KMS-11 (cell line): ENCODE results near the gene FAM13A.

ENCODE experiments used
- H2AFZ ChIP-seq: fragments of 200-600 bp; sonication (generic); 2 replicates; pipeline ENCODE4 v1.6.1; 2016; ENCODE audit warnings: antibody characterized with exemption, mixed run types, low read depth
- H3K27ac ChIP-seq: fragments of 200-600 bp; sonication (generic); 2 replicates; pipeline ENCODE4 v1.6.1; 2016; ENCODE audit warnings: mild to moderate bottlenecking, mixed run types
- H3K27me3 ChIP-seq: fragments of 200-600 bp; sonication (generic); 2 replicates; pipeline ENCODE4 v1.6.1; 2017; ENCODE audit warnings: mild to moderate bottlenecking, low read depth, mixed run types, moderate library complexity; ENCODE audit not compliant: insufficient read depth
- H3K36me3 ChIP-seq: fragments of 200-600 bp; sonication (generic); 2 replicates; pipeline ENCODE4 v1.6.1; 2017; ENCODE audit warnings: mild to moderate bottlenecking, mixed run types; ENCODE audit not compliant: insufficient read depth
- H3K4me1 ChIP-seq: fragments of 200-600 bp; sonication (generic); 2 replicates; pipeline ENCODE4 v1.6.1; 2016; ENCODE audit warnings: mild to moderate bottlenecking, low read depth, mixed run types; ENCODE audit not compliant: poor library complexity, severe bottlenecking
- H3K4me2 ChIP-seq: fragments of 200-600 bp; sonication (generic); 2 replicates; pipeline ENCODE4 v1.7.0; 2016; ENCODE audit warnings: mild to moderate bottlenecking, mixed run types
- H3K4me3 ChIP-seq: fragments of 200-600 bp; sonication (generic); IDR thresholded peaks from 2 replicates; pipeline ENCODE4 v1.6.1; 2017; ENCODE audit warnings: low read depth, low read length, mixed read lengths; ENCODE audit not compliant: insufficient read depth
- H3K79me2 ChIP-seq: fragments of 200-600 bp; sonication (generic); 2 replicates; pipeline ENCODE4 v1.6.1; 2016; ENCODE audit warnings: low read depth, mixed run types; ENCODE audit not compliant: insufficient read depth
- H3K9ac ChIP-seq: fragments of 200-600 bp; sonication (generic); 2 replicates; pipeline ENCODE4 v1.6.1; 2016; ENCODE audit warnings: mild to moderate bottlenecking, mixed run types
- H4K20me1 ChIP-seq: fragments of 200-600 bp; sonication (generic); 2 replicates; pipeline ENCODE4 v1.6.1; 2016; ENCODE audit warnings: mild to moderate bottlenecking, mixed run types; ENCODE audit not compliant: insufficient read depth
- TF ChIP-seq, protein P1 (sequence below): fragments of 200-600 bp; sonication (generic); conservative IDR thresholded peaks from 2 replicates; pipeline ENCODE4 v1.6.1; 2017; ENCODE audit warnings: low read depth, mild to moderate bottlenecking, antibody characterized with exemption, low read length, moderate library complexity, mixed read lengths

FAM13A gene

DNA sequence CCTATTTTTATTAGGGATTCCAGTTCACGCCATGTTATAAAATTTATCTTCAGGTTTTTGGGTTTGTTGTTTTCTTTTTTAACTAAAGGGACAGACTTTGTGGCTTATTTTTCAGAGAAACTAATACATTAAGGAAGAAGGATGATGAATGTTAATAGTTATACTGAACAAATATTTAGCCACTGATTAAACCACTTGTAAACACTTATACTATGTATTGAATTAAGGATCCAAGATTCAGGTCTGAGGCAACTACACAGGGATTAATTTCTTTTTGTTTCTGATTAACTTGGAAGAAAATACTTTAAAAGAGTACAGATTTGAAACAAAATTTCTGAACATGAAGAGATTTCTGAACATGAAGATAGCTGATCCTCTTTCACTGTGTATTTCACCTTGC is 276.6 kb downstream of the FAM13A start:
- Histone ChIP-seq H2AFZ (no peak overlapping the region), H4K20me1 (no peaks in the 10 kb centered on the region), H3K4me2 (no peak overlapping the region), H3K79me2 (no peaks in the 10 kb centered on the region), H3K9ac (no peak overlapping the region), H3K4me3 (no peak overlapping the region), H3K4me1 (no peaks in the 10 kb centered on the region), H3K27ac (no peak overlapping the region), H3K36me3 (no peaks in the 10 kb centered on the region), H3K27me3 (no peaks in the 10 kb centered on the region)
- TF ChIP-seq, protein P1, sequence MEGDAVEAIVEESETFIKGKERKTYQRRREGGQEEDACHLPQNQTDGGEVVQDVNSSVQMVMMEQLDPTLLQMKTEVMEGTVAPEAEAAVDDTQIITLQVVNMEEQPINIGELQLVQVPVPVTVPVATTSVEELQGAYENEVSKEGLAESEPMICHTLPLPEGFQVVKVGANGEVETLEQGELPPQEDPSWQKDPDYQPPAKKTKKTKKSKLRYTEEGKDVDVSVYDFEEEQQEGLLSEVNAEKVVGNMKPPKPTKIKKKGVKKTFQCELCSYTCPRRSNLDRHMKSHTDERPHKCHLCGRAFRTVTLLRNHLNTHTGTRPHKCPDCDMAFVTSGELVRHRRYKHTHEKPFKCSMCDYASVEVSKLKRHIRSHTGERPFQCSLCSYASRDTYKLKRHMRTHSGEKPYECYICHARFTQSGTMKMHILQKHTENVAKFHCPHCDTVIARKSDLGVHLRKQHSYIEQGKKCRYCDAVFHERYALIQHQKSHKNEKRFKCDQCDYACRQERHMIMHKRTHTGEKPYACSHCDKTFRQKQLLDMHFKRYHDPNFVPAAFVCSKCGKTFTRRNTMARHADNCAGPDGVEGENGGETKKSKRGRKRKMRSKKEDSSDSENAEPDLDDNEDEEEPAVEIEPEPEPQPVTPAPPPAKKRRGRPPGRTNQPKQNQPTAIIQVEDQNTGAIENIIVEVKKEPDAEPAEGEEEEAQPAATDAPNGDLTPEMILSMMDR = no peak

DNA sequence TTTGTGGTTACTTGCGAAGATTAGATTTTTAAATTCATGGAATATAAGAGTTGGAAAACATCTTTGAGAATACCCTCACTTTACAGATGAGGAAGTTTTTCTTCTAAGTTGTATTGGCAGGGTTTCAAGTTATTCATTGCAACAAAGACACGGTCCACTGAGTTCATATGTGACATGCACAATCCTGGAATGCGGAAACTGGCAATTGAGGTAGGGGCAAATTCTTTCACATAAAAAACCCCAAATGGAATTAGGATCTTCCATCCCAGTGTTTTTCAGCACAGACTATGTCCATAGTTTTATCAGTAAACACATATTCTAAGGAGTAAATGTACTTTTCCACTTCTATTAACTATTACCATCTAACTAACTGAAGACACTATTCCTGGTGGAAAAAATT is 277.6 kb downstream of the FAM13A start:
- H3K79me2 ChIP-seq = no peaks in the 10 kb centered on the region
- TF ChIP-seq, protein P1 = no peak
- no peak overlapping the region for H2AFZ ChIP-seq
- H3K27ac ChIP-seq = no peak overlapping the region
- no peaks in the 10 kb centered on the region for H3K4me1 ChIP-seq
- H3K27me3 ChIP-seq = no peaks in the 10 kb centered on the region
- no peak overlapping the region for H3K4me3 ChIP-seq
- H3K4me2 ChIP-seq = no peak overlapping the region
- no peaks in the 10 kb centered on the region for H3K36me3 ChIP-seq
- H3K9ac ChIP-seq = no peak overlapping the region
- no peaks in the 10 kb centered on the region for H4K20me1 ChIP-seq

DNA sequence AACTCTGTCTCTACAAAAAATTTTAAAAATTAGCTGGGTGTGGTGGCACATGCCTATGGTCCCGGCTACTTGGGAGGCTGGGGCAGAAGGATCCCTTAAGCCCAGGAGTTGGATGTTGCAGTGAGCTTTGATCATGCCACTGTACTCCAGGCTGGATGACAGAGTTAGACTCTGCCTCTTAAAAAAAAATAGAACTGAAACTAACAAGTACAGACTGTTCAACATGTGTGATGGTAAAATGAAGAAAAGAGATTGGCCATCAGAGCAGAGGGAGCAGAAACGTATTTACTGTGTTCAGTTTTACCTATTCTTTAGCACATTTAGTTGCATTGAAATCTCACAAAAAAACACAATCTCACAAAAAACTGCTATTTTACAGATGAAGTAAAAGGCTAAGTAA is 281.5 kb downstream of the FAM13A start:
- no peak overlapping the region for H3K27ac ChIP-seq
- no peak overlapping the region for H3K9ac ChIP-seq
- no peak overlapping the region for H2AFZ ChIP-seq
- no peaks in the 10 kb centered on the region for H3K27me3 ChIP-seq
- no peaks in the 10 kb centered on the region for H4K20me1 ChIP-seq
- TF ChIP-seq, protein P1 = no peak
- H3K36me3 ChIP-seq = no peaks in the 10 kb centered on the region
- no peak overlapping the region for H3K4me3 ChIP-seq
- no peaks in the 10 kb centered on the region for H3K4me1 ChIP-seq
- H3K4me2 ChIP-seq = no peak overlapping the region
- no peaks in the 10 kb centered on the region for H3K79me2 ChIP-seq

DNA sequence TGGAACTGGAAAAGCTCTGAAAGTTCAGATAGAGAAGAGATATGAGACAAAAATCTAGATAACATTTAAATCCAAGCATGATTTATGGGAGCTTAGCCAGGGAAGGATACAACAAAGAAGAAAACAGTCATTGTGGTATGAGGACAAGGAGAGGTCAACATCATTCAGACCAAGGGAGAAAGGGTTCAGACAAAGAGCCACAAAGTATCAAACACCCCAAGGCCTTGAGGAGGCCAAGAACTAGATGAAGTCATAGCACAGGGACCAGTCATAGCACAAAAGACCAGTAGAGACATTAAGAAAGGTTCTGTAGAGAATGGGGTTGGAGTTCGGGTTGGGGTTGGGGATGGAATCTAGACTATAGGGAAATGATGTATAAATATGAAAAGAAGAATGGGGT is 282.0 kb downstream of the FAM13A start:
- Histone ChIP-seq H3K27ac (no peak overlapping the region), H3K4me1 (no peaks in the 10 kb centered on the region), H3K79me2 (no peaks in the 10 kb centered on the region), H3K4me3 (no peak overlapping the region), H2AFZ (no peak overlapping the region), H3K9ac (no peak overlapping the region), H3K27me3 (no peaks in the 10 kb centered on the region), H4K20me1 (no peaks in the 10 kb centered on the region), H3K4me2 (no peak overlapping the region), H3K36me3 (no peaks in the 10 kb centered on the region)
- TF ChIP-seq, protein P1 = no peak

DNA sequence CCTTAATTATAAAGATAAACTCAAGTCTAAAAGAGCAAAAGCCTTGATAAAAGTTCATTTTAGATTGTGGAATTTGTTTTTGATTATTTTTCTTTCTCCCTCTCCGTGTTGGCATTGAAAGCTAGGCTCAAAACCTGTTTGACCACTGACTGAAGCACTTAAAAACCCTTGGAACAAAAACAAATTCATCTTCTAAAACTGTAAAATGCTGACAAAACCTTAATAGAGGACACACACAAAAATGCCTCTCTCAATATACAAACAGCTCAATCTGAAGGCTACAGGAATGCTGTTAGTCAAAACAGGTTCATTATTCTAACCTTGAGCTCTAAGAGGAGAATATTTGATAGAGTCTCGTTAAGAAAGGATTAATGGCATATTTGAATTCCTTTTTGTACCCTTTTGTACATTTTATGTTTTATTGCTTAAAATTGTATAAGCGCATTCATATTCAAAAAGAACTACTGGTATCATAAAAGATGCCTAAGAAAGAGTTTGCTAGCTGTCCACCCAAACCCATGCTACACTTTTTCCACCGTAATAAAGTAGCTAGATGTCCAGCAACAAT is 285.0 kb downstream of the FAM13A start:
- H3K36me3 ChIP-seq = no peaks in the 10 kb centered on the region
- TF ChIP-seq, protein P1 = no peak
- H3K9ac ChIP-seq = no peak overlapping the region
- no peaks in the 10 kb centered on the region for H4K20me1 ChIP-seq
- H2AFZ ChIP-seq = no peak overlapping the region
- no peaks in the 10 kb centered on the region for H3K79me2 ChIP-seq
- H3K27me3 ChIP-seq = no peaks in the 10 kb centered on the region
- H3K4me1 ChIP-seq = no peaks in the 10 kb centered on the region
- H3K4me2 ChIP-seq = no peak overlapping the region
- no peak overlapping the region for H3K27ac ChIP-seq
- no peak overlapping the region for H3K4me3 ChIP-seq
